AG04450 (cell line): ENCODE results near the gene ZDHHC17. TPM values are rescaled to one million over a fixed set of nuclear protein-coding genes. Genes with fewer than 3 reads are reported as not detected.

Experiments
- CTCF ChIA-PET: fragments of 300-600, 350-600 bp; formaldehyde crosslinking; extraction: SDS; loops from one replicate; lab custom pipeline; 2022; ENCODE audit warnings: antibody characterized with exemption, inconsistent platforms; lab: Charles Lee
- POLR2A ChIA-PET: fragments of 350-600 bp; formaldehyde crosslinking; extraction: SDS; loops from one replicate; lab custom pipeline; 2021; ENCODE audit warnings: antibody characterized with exemption, inconsistent platforms; lab: Yijun Ruan, JAX
- DNase-seq: peaks from one replicate; pipeline ENCODE4 v3.0.0-alpha.2; 2011; ENCODE audit warnings: low read depth, low spot score
- H3K27ac ChIP-seq: one replicate; pipeline ENCODE4 v1.5.1; 2012; ENCODE audit warnings: low read depth, low read length, control low read depth
- H3K27me3 ChIP-seq: one replicate; pipeline ENCODE4 v1.6.0; 2012; ENCODE audit warnings: low read length; ENCODE audit not compliant: control insufficient read depth, insufficient read depth
- H3K4me3 ChIP-seq: 2 replicates; pipeline ENCODE4 v1.5.1; 2011; ENCODE audit warnings: mild to moderate bottlenecking, low read depth, low read length, control low read depth
- H3K9me3 ChIP-seq: 2 replicates; pipeline ENCODE4 v1.5.1; 2012; ENCODE audit warnings: low read length; ENCODE audit not compliant: control insufficient read depth, insufficient read depth
- CTCF ChIP-seq: IDR thresholded peaks from 2 replicates; pipeline ENCODE4 v1.5.1; 2011; ENCODE audit warnings: low read depth, low read length, control low read depth, inconsistent platforms
- polyA plus RNA-seq: library from polyadenylated mRNA; depleted of rRNA; stranded (reverse); fragments of >200 nt; gene quantifications from 2 replicates; pipeline ENCODE4 v1.2.3, GENCODE V29; 2011

Gene ZDHHC17
- polyA plus RNA-seq, 1 experiment: 48.1 TPM

DNA sequence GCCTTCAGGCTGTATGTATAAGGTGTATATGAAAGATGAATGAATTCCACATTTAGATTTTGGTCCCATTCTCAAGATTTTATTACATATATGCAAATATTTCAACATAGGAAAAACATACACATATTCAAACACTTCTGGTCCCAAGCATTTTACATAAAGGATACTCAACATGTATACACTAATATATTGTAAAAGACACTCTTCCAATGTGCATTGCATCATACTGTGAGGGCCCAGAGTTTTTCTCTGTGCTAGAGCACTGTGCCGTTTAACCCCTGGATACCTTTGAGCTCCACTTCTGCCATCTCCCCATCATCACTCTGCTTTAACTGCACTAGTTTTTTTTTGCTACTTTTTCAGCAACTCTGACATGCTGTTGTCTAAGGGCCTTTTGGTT lies 48.1 kb downstream of the ZDHHC17 start:
- no peak for DNase-seq
- CTCF ChIA-PET: no interaction called here
- Histone ChIP-seq H3K4me3 (no peak overlapping the region), H3K9me3 (no peaks in the 10 kb centered on the region), H3K27me3 (no peaks in the 10 kb centered on the region), H3K27ac (no peak overlapping the region)
- POLR2A ChIA-PET: no interaction called here
- no peak for TF ChIP-seq CTCF

GRCh38 chr12:76813265-76813664 lies 49.4 kb downstream of the ZDHHC17 start:
- DNase-seq: no peak
- no peak overlapping the region for H3K27ac ChIP-seq
- TF ChIP-seq CTCF: no peak
- POLR2A ChIA-PET: no interaction called here
- H3K9me3 ChIP-seq: no peaks in the 10 kb centered on the region
- CTCF ChIA-PET: no interaction called here
- H3K27me3 ChIP-seq: no peaks in the 10 kb centered on the region
- no peak overlapping the region for H3K4me3 ChIP-seq

DNA sequence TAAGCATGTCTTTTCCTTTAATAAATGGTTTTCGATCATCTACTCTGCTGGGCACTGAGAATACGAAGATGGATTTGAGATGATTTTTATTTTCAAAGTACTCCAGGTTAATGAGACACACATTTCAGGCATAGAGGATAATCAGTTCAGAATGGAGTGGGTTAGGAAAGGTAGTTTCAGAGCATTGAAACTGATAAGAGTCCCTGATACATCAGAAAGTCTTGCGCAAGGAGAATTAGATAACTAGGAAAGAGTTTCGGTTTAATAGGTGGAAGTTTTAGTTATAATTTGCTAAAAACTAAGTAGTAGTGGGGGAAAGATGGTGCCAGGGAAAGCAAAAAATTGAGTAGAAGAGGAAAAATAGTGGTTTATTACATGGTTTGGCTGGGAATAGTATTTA lies 50.1 kb downstream of the ZDHHC17 start:
- POLR2A ChIA-PET: no interaction called here
- no peak for DNase-seq
- CTCF ChIA-PET: interaction anchor here (0.6 to 0.7 kb wide), 2 partner anchors 10 to 23 kb away, joined by 3 read pairs; no protein-coding TSS in a partner anchor
- no peak for TF ChIP-seq CTCF
- Histone ChIP-seq H3K4me3 (no peak overlapping the region), H3K27ac (no peak overlapping the region), H3K27me3 (no peaks in the 10 kb centered on the region), H3K9me3 (no peaks in the 10 kb centered on the region)

GRCh38 chr12:76820888-76821482 lies 57.1 kb downstream of the ZDHHC17 start:
- peak; percentile 3 for DNase-seq
- Histone ChIP-seq H3K27ac (no peak overlapping the region), H3K4me3 (no peak overlapping the region), H3K27me3 (no peaks in the 10 kb centered on the region), H3K9me3 (no peaks in the 10 kb centered on the region)
- POLR2A ChIA-PET: no interaction called here
- peak; percentile 77 for TF ChIP-seq CTCF
- CTCF ChIA-PET: interaction anchor here (0.6 to 3.4 kb wide), 24 partner anchors 10 to 324 kb away, joined by 3 to 29 read pairs (median 4); no protein-coding TSS in a partner anchor

GRCh38 chr12:76830436-76830835 lies 66.5 kb downstream of the ZDHHC17 start:
- Histone ChIP-seq H3K27me3 (no peaks in the 10 kb centered on the region), H3K4me3 (no peak overlapping the region), H3K27ac (no peak overlapping the region), H3K9me3 (no peaks in the 10 kb centered on the region)
- POLR2A ChIA-PET: no interaction called here
- CTCF ChIA-PET: interaction anchor here (3.4 to 3.6 kb wide), 2 partner anchors 10 to 181 kb away, joined by 10 to 19 read pairs; no protein-coding TSS in a partner anchor
- no peak for TF ChIP-seq CTCF
- peak; percentile 8 for DNase-seq
